B cell (primary cell): ENCODE results near the gene PANK1. TPM values are rescaled to one million over a fixed set of nuclear protein-coding genes. Genes with fewer than 3 reads are reported as not detected.

Experiments
- ATAC-seq: fragments of 200-7000 bp; cut with Tn5 transposase; one replicate; pipeline ENCODE4 v1.10.0; 2021; ENCODE audit warnings: low read depth, mild to moderate bottlenecking, moderate number of reproducible peaks, moderate library complexity
- CTCF ChIA-PET: fragments of 350-600 bp; sonication (Branson Sonifier 250); formaldehyde crosslinking; loops from one replicate; lab custom pipeline; 2021; ENCODE audit warnings: antibody characterized with exemption, inconsistent platforms; lab: Charles Lee
- POLR2A ChIA-PET: fragments of 350-600 bp; sonication (Branson Sonifier 250); formaldehyde crosslinking; loops from one replicate; lab custom pipeline; 2021; ENCODE audit warnings: antibody characterized with exemption; lab: Charles Lee
- DNase-seq: peaks from one replicate; pipeline ENCODE4 v3.0.0; 2013
- H2AFZ ChIP-seq: 2 replicates; pipeline ENCODE4 v1.6.1; 2012; ENCODE audit warnings: mild to moderate bottlenecking, low read depth, low read length; ENCODE audit not compliant: insufficient read depth, poor library complexity, severe bottlenecking
- H3K27ac ChIP-seq, 2 donors: 1 replicate in 1 of 2; 2 replicates in 1 of 2; pipeline ENCODE4 v1.5.1; 2012 to 2013; ENCODE audit warnings: low read length in 2 of 2, mild to moderate bottlenecking in 2 of 2, moderate library complexity in 1 of 2
- H3K27me3 ChIP-seq, 4 experiments: fragments of 200-600 bp in 1 of 4; sonication (generic) in 1 of 4; replicated peaks in 1 of 4; 1 replicate in 2 of 4; 2 replicates in 2 of 4; pipeline versions ENCODE4 v1.6.1 to v1.7.0; 2013 to 2016; ENCODE audit warnings: low read length in 3 of 4, mild to moderate bottlenecking in 2 of 4, mixed read lengths in 1 of 4, moderate library complexity in 1 of 4; ENCODE audit not compliant: insufficient read depth in 4 of 4, control insufficient read depth in 3 of 4; ENCODE audit errors: control extremely low read depth in 1 of 4
- H3K36me3 ChIP-seq, 2 experiments: replicated peaks in 1 of 2; 1 replicate in 1 of 2; 2 replicates in 1 of 2; pipeline versions ENCODE4 v1.6.1 to v1.7.1; 2013; ENCODE audit warnings: low read length in 1 of 2; ENCODE audit not compliant: insufficient read depth in 2 of 2, control insufficient read depth in 1 of 2; ENCODE audit errors: control extremely low read depth in 1 of 2, extremely low read depth in 1 of 2
- H3K4me1 ChIP-seq, 2 donors: fragments of 200-600 bp in 1 of 2; sonication (generic) in 1 of 2; 1 replicate in 1 of 2; 2 replicates in 1 of 2; pipeline versions ENCODE4 v1.5.1 to v1.6.1; 2013 to 2017; ENCODE audit warnings: low read length in 2 of 2; ENCODE audit not compliant: control insufficient read depth in 2 of 2, insufficient read depth in 2 of 2
- H3K4me2 ChIP-seq: replicated peaks from 2 replicates; pipeline ENCODE3; 2012; ENCODE audit warnings: mild to moderate bottlenecking, low read depth, low read length; ENCODE audit not compliant: poor library complexity, severe bottlenecking
- H3K4me3 ChIP-seq, 5 experiments: fragments of 200-600 bp in 1 of 5; sonication (generic) in 1 of 5; 1 replicate in 3 of 5; 2 replicates in 2 of 5; pipeline versions ENCODE4 v1.5.1 to v1.7.0; 2011 to 2016; ENCODE audit warnings: low read length in 4 of 5, mild to moderate bottlenecking in 4 of 5, low read depth in 2 of 5, control low read depth in 1 of 5, moderate library complexity in 1 of 5; ENCODE audit not compliant: insufficient read depth in 1 of 5; ENCODE audit errors: control extremely low read depth in 1 of 5, extremely low read depth in 1 of 5
- H3K79me2 ChIP-seq: fragments of 200-600 bp; sonication (generic); one replicate; pipeline ENCODE4 v1.6.0; 2016; ENCODE audit warnings: low read length; ENCODE audit not compliant: control insufficient read depth, insufficient read depth
- H3K9ac ChIP-seq: fragments of 200-600 bp; sonication (generic); 2 replicates; pipeline ENCODE4 v1.6.1; 2017; ENCODE audit warnings: mild to moderate bottlenecking, low read length, moderate library complexity
- H3K9me3 ChIP-seq, 3 donors: one replicate each; pipeline versions ENCODE4 v1.6.1 to v1.7.1; 2013; ENCODE audit warnings: low read length in 2 of 3; ENCODE audit not compliant: control insufficient read depth in 2 of 3, insufficient read depth in 1 of 3; ENCODE audit errors: control extremely low read depth in 1 of 3
- H4K20me1 ChIP-seq: 2 replicates; pipeline ENCODE4 v1.6.0; 2012; ENCODE audit warnings: mild to moderate bottlenecking, low read length; ENCODE audit not compliant: insufficient read depth, control insufficient read depth, poor library complexity, severe bottlenecking
- H3K27ac Mint-ChIP-seq: one replicate; pipeline ENCODE4 v1.8.0; 2021; ENCODE audit warnings: mixed read lengths
- H3K27me3 Mint-ChIP-seq: one replicate; pipeline ENCODE4 v1.8.0; 2021; ENCODE audit warnings: mixed read lengths
- H3K4me1 Mint-ChIP-seq: one replicate; pipeline ENCODE4 v1.8.0; 2021; ENCODE audit warnings: mixed read lengths
- H3K4me3 Mint-ChIP-seq: one replicate; pipeline ENCODE4 v1.8.0; 2021; ENCODE audit warnings: mixed read lengths
- H3K9me3 Mint-ChIP-seq: one replicate; pipeline ENCODE4 v1.8.0; 2022; ENCODE audit warnings: mixed read lengths; ENCODE audit not compliant: insufficient read depth
- EZH2 ChIP-seq: IDR thresholded peaks from 2 replicates; pipeline ENCODE4 v1.6.1; 2012; ENCODE audit warnings: borderline replicate concordance, low read depth, mild to moderate bottlenecking, moderate library complexity, low read length; ENCODE audit not compliant: insufficient read depth, poor library complexity, severe bottlenecking
- WGBS: methylation state at CpG from one replicate; pipeline ENCODE4 v1.1.5; 2013; ENCODE audit warnings: missing lambda C conversion rate; ENCODE audit not compliant: insufficient coverage; 5-methylcytosine and 5-hydroxymethylcytosine counted together
- intact Hi-C: fragments of 100-400 bp; cut with micrococcal nuclease; formaldehyde crosslinking; loops from one replicate; pipeline ENCODE4 v1.10.0; 2022
- polyA plus RNA-seq: library from polyadenylated mRNA; depleted of rRNA; stranded (reverse); fragments of >200 nt; gene quantifications from 2 replicates; pipeline ENCODE4 v1.2.3, GENCODE V29; 2012
- total RNA-seq, 2 donors: library from RNA; stranded (reverse); fragments of 120-200 nt in 1 of 2; gene quantifications; 1 replicate in 1 of 2; 2 replicates in 1 of 2; pipeline versions ENCODE4 v1.2.3 to v1.2.4, GENCODE V29; 2013 to 2022
- TF ChIP-seq, protein P1 (sequence below): fragments of 200-600 bp; IDR thresholded peaks from one replicate; pipeline ENCODE4 v1.8.0; 2022; ENCODE audit warnings: antibody characterized with exemption, mild to moderate bottlenecking

PANK1 gene
- total and polyA plus RNA-seq, 2 donors (not counting 1 experiment from before 2014, with no cell fraction given) = 0.31 to 2.9 TPM

DNA sequence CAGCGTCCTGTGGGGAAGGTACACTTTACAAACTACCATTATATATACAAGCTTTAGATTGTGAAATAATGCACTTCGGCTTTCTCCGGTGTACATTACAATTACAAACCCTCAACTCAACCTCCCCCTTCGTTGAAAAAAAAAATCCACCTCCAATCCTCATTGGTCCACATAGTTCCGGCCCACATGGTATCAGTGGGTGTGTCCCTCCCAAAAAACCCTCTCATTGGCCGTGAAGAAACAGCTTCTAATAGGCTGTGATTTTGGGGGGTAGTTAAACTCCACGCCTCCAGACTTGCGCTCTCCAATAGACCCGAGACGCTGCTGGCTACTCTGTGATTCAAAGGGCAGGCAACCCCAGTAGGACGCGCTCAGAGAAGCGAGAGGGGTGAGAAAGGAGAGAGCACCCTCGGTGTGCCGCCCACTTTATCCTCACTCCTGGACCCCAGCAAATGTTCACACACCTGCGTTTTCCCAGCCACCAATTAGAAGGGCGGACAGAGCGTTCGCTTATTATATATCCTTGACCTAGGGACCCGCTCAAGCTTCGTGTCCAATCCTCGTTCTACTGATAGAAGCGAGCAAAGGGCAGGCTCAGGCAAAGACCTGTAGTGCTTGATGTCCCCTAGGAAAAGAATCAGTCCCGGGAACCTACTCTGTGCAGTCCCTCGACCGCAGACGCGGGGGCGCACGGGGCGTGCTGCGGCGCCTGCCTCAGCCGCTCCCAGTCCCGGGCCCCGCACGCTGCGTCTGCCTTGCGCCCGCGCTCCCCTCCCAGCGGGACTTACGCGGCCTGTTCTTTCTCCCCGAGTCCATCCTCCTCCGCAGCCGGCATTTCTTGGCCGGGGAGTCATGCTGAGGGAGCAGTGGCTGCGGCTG is 991 bp downstream of the PANK1 start:
- Histone ChIP-seq H3K79me2 (no peaks in the 10 kb centered on the region), H3K27ac (peak overlapping the region in 1 of 2 donors; percentile 15), H3K4me2 (peak overlapping the region; percentile 97), H4K20me1 (no peaks in the 10 kb centered on the region), H3K9me3 (no peaks in the 10 kb centered on the region), H3K4me3 (peak overlapping the region; percentile 60 to 78 (median 75)), H2AFZ (peak overlapping the region; percentile 94), H3K9ac (peak overlapping the region; percentile 78), H3K27me3 (peaks cover 0 to 2% (median 0%) of the 10 kb centered on the region in 4 experiments), H3K36me3 (no peaks in the 10 kb centered on the region), H3K4me1 (peaks cover 12 to 25% of the 10 kb centered on the region in 2 donors)
- under 1% methylated on average over 41 of the region's 49 CpGs for WGBS
- no peaks in the 10 kb centered on the region for H3K27me3 Mint-ChIP-seq
- H3K4me1 Mint-ChIP-seq = peaks cover 14% of the 10 kb centered on the region
- ATAC-seq (peak; percentile 91), DNase-seq (peak; percentile 85)
- no peak overlapping the region for H3K27ac Mint-ChIP-seq
- intact Hi-C loops = loop anchor here (1.0 to 5.0 kb wide), 4 partner anchors 57 to 1228 kb away; partner anchors contain the start of genes IFIT5, KIF20B, LIPA and RPP30
- ChIA-PET POLR2A (interaction anchor here (0.7 to 1.5 kb wide), 2 partner anchors 11 to 58 kb away, joined by 3 to 14 read pairs; partner anchors contain the start of gene KIF20B), CTCF (interaction anchor here (0.7 to 2.2 kb wide), 4 partner anchors 18 to 711 kb away, joined by 3 to 9 read pairs (median 3); partner anchors contain the start of gene KIF20B)
- H3K9me3 Mint-ChIP-seq = no peaks in the 10 kb centered on the region
- no peak for TF ChIP-seq EZH2
- TF ChIP-seq, protein P1, sequence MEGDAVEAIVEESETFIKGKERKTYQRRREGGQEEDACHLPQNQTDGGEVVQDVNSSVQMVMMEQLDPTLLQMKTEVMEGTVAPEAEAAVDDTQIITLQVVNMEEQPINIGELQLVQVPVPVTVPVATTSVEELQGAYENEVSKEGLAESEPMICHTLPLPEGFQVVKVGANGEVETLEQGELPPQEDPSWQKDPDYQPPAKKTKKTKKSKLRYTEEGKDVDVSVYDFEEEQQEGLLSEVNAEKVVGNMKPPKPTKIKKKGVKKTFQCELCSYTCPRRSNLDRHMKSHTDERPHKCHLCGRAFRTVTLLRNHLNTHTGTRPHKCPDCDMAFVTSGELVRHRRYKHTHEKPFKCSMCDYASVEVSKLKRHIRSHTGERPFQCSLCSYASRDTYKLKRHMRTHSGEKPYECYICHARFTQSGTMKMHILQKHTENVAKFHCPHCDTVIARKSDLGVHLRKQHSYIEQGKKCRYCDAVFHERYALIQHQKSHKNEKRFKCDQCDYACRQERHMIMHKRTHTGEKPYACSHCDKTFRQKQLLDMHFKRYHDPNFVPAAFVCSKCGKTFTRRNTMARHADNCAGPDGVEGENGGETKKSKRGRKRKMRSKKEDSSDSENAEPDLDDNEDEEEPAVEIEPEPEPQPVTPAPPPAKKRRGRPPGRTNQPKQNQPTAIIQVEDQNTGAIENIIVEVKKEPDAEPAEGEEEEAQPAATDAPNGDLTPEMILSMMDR = no peak
- H3K4me3 Mint-ChIP-seq = no peak overlapping the region
